WTC11 (cell line): ENCODE results near the gene EHD2. TPM values are rescaled to one million over a fixed set of nuclear protein-coding genes. Genes with fewer than 3 reads are reported as not detected.
A peak's percentile ranks its signal among the peaks of the same experiment; 100 is the strongest.

ENCODE experiments used
- ATF1 ChIP-seq: sonication (generic); formaldehyde crosslinking; IDR thresholded peaks from 2 replicates; pipeline ENCODE4 v1.8.1; 2023; ENCODE audit warnings: mild to moderate bottlenecking, moderate library complexity, missing genetic modification reagents
- ESRRA ChIP-seq: sonication (generic); formaldehyde crosslinking; IDR thresholded peaks from 2 replicates; pipeline ENCODE4 v1.8.1; 2022; ENCODE audit warnings: mild to moderate bottlenecking, missing genetic modification reagents, borderline replicate concordance
- ETV6 ChIP-seq: sonication (generic); formaldehyde crosslinking; IDR thresholded peaks from 2 replicates; pipeline ENCODE4 v1.8.1; 2022; ENCODE audit warnings: mild to moderate bottlenecking, missing genetic modification reagents
- HMGA2 ChIP-seq: fragments of 250-450 bp; sonication (Bioruptor Pico); IDR thresholded peaks from 2 replicates; pipeline ENCODE4 v1.4.0; 2021; ENCODE audit warnings: mild to moderate bottlenecking, moderate library complexity
- IRF2 ChIP-seq: sonication (generic); formaldehyde crosslinking; IDR thresholded peaks from 2 replicates; pipeline ENCODE4 v1.8.0; 2022; ENCODE audit warnings: low read depth, missing genetic modification reagents, borderline replicate concordance
- JUN ChIP-seq: sonication (generic); formaldehyde crosslinking; IDR thresholded peaks from 2 replicates; pipeline ENCODE4 v1.8.0; 2023; ENCODE audit warnings: mild to moderate bottlenecking, missing genetic modification reagents
- NFE2L1 ChIP-seq: sonication (generic); formaldehyde crosslinking; IDR thresholded peaks from 2 replicates; pipeline ENCODE4 v1.8.1; 2023; ENCODE audit warnings: missing genetic modification reagents
- OVOL2 ChIP-seq: fragments of 250-450 bp; sonication (Bioruptor Pico); IDR thresholded peaks from 2 replicates; pipeline ENCODE4 v1.9.0; 2021; ENCODE audit warnings: mild to moderate bottlenecking, borderline replicate concordance
- SP1 ChIP-seq: sonication (generic); formaldehyde crosslinking; conservative IDR thresholded peaks from 2 replicates; pipeline ENCODE4 v1.8.1; 2022; ENCODE audit warnings: missing genetic modification reagents
- TEAD1 ChIP-seq: sonication (generic); formaldehyde crosslinking; IDR thresholded peaks from 2 replicates; pipeline ENCODE4 v1.8.0; 2022; ENCODE audit warnings: mild to moderate bottlenecking, missing genetic modification reagents
- TEAD4 ChIP-seq: sonication (generic); formaldehyde crosslinking; IDR thresholded peaks from 2 replicates; pipeline ENCODE4 v1.8.0; 2022; ENCODE audit warnings: mild to moderate bottlenecking, missing genetic modification reagents
- ZNF138 ChIP-seq: sonication (generic); formaldehyde crosslinking; conservative IDR thresholded peaks from 2 replicates; pipeline ENCODE4 v1.8.1; 2022; ENCODE audit warnings: mild to moderate bottlenecking, moderate library complexity, missing genetic modification reagents
- ZNF263 ChIP-seq: sonication (generic); formaldehyde crosslinking; IDR thresholded peaks from 2 replicates; pipeline ENCODE4 v1.8.1; 2022; ENCODE audit warnings: low read depth, mild to moderate bottlenecking, moderate library complexity, missing genetic modification reagents
- ZNF317 ChIP-seq: sonication (generic); formaldehyde crosslinking; IDR thresholded peaks from 2 replicates; pipeline ENCODE4 v1.8.1; 2023; ENCODE audit warnings: low read depth, mild to moderate bottlenecking, moderate library complexity, missing genetic modification reagents, borderline replicate concordance
- ZNF423 ChIP-seq: fragments of 250-450 bp; sonication (Bioruptor Pico); IDR thresholded peaks from 2 replicates; pipeline ENCODE4 v2.1.2; 2022; ENCODE audit warnings: mild to moderate bottlenecking, moderate library complexity
- total RNA-seq: library from RNA; stranded (reverse); gene quantifications from 3 replicates; pipeline ENCODE4 v1.2.3, GENCODE V29; 2021
- TF ChIP-seq, protein P1 (sequence below): sonication (generic); formaldehyde crosslinking; IDR thresholded peaks from 2 replicates; pipeline ENCODE4 v1.8.0; 2023; ENCODE audit warnings: missing genetic modification reagents, mild to moderate bottlenecking, borderline replicate concordance
- TF ChIP-seq, protein P2 (sequence below): fragments of 200-600 bp; IDR thresholded peaks from 2 replicates; pipeline ENCODE4 v1.8.0; 2022; ENCODE audit warnings: antibody characterized with exemption
- TF ChIP-seq, protein P3 (sequence below): sonication (generic); formaldehyde crosslinking; IDR thresholded peaks from 2 replicates; pipeline ENCODE4 v1.8.1; 2022; ENCODE audit warnings: low read depth, missing genetic modification reagents, borderline replicate concordance
- TF ChIP-seq, protein P4 (sequence below): sonication (generic); formaldehyde crosslinking; IDR thresholded peaks from 2 replicates; pipeline ENCODE4 v1.8.0; 2022; ENCODE audit warnings: mild to moderate bottlenecking, missing genetic modification reagents
- TF ChIP-seq, protein P5 (sequence below): sonication (generic); formaldehyde crosslinking; IDR thresholded peaks from 2 replicates; pipeline ENCODE4 v1.8.1; 2023; ENCODE audit warnings: mild to moderate bottlenecking, missing genetic modification reagents, moderate library complexity
- TF ChIP-seq, protein P6 (sequence below): sonication (generic); formaldehyde crosslinking; IDR thresholded peaks from 2 replicates; pipeline ENCODE4 v1.8.1; 2022; ENCODE audit warnings: mild to moderate bottlenecking, missing genetic modification reagents, moderate library complexity, borderline replicate concordance
- TF ChIP-seq, protein P7 (sequence below): fragments of 250-450 bp; sonication (Bioruptor Pico); IDR thresholded peaks from 2 replicates; pipeline ENCODE4 v1.9.0; 2021; ENCODE audit warnings: mild to moderate bottlenecking
- TF ChIP-seq, protein P8 (sequence below): fragments of 250-450 bp; sonication (Bioruptor Pico); IDR thresholded peaks from 2 replicates; pipeline ENCODE4 v1.9.0; 2021; ENCODE audit warnings: moderate library complexity, mild to moderate bottlenecking, inconsistent platforms, borderline replicate concordance
- TF ChIP-seq, protein P9 (sequence below): fragments of 250-450 bp; sonication (Bioruptor Pico); IDR thresholded peaks from 2 replicates; pipeline ENCODE4 v1.8.0; 2021; ENCODE audit warnings: mild to moderate bottlenecking
- TF ChIP-seq, protein P10 (sequence below): sonication (generic); formaldehyde crosslinking; IDR thresholded peaks from 2 replicates; pipeline ENCODE4 v1.8.0; 2022; ENCODE audit warnings: mild to moderate bottlenecking, missing genetic modification reagents

Gene EHD2
- total RNA-seq, 1 experiment from 2014 or later = 11.8 TPM

DNA sequence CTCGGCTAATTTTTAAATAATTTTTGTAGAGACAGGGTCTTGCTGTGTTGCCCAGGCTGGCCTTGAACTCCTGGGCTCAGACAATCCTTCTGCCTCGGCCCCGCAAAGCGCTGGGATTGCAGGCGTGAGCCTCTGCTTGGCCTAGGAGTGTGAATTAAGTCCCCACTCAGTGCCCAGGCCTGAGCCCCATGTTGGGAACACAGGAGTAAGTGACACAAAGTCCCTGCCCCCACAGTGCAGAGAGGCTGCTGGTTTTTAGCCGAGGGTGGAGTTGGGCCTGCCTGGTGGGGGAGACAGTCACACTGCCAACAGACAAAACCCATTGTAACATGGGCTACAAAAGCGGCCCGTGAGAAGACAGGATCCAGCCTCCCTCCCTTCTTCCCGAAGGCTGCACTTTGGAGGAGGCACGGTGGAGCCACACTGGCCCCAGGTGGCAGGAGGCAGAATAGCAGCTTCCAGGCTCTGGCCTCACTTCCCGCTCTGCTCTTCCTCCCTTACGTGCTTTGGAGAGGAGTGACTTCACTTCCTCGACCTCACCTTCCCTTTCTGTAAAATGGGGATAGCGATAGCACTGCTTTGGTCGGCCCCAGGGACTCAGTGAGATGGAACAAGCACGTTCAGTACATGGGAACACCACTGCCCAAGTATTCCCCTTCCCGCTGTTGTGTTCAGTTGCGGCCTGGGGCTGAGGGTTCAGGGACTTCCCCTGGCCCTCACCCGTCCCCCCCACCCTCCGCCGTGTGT is 15.2 kb upstream of the EHD2 start (continued):
- TF ChIP-seq, protein P1, sequence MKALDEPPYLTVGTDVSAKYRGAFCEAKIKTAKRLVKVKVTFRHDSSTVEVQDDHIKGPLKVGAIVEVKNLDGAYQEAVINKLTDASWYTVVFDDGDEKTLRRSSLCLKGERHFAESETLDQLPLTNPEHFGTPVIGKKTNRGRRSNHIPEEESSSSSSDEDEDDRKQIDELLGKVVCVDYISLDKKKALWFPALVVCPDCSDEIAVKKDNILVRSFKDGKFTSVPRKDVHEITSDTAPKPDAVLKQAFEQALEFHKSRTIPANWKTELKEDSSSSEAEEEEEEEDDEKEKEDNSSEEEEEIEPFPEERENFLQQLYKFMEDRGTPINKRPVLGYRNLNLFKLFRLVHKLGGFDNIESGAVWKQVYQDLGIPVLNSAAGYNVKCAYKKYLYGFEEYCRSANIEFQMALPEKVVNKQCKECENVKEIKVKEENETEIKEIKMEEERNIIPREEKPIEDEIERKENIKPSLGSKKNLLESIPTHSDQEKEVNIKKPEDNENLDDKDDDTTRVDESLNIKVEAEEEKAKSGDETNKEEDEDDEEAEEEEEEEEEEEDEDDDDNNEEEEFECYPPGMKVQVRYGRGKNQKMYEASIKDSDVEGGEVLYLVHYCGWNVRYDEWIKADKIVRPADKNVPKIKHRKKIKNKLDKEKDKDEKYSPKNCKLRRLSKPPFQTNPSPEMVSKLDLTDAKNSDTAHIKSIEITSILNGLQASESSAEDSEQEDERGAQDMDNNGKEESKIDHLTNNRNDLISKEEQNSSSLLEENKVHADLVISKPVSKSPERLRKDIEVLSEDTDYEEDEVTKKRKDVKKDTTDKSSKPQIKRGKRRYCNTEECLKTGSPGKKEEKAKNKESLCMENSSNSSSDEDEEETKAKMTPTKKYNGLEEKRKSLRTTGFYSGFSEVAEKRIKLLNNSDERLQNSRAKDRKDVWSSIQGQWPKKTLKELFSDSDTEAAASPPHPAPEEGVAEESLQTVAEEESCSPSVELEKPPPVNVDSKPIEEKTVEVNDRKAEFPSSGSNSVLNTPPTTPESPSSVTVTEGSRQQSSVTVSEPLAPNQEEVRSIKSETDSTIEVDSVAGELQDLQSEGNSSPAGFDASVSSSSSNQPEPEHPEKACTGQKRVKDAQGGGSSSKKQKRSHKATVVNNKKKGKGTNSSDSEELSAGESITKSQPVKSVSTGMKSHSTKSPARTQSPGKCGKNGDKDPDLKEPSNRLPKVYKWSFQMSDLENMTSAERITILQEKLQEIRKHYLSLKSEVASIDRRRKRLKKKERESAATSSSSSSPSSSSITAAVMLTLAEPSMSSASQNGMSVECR (CRISPR knock-in tag) = no peak
- TF ChIP-seq ZNF317 (CRISPR knock-in tag) (no peak), JUN (CRISPR knock-in tag) (no peak), TEAD4 (no peak), OVOL2 (CRISPR knock-in tag) (no peak), ETV6 (CRISPR knock-in tag) (peak; percentile 76; the same call in 1 of the 2 replicates), ATF1 (CRISPR knock-in tag) (no peak), ZNF263 (CRISPR knock-in tag) (no peak), SP1 (CRISPR knock-in tag) (peak; percentile 65), ZNF138 (CRISPR knock-in tag) (no peak), IRF2 (CRISPR knock-in tag) (no peak), ESRRA (CRISPR knock-in tag) (no peak), ZNF423 (CRISPR knock-in tag) (no peak), TEAD1 (CRISPR knock-in tag) (peak; percentile 57; the same call in 1 of the 2 replicates), NFE2L1 (CRISPR knock-in tag) (no peak), HMGA2 (no peak)
- TF ChIP-seq, protein P2, sequence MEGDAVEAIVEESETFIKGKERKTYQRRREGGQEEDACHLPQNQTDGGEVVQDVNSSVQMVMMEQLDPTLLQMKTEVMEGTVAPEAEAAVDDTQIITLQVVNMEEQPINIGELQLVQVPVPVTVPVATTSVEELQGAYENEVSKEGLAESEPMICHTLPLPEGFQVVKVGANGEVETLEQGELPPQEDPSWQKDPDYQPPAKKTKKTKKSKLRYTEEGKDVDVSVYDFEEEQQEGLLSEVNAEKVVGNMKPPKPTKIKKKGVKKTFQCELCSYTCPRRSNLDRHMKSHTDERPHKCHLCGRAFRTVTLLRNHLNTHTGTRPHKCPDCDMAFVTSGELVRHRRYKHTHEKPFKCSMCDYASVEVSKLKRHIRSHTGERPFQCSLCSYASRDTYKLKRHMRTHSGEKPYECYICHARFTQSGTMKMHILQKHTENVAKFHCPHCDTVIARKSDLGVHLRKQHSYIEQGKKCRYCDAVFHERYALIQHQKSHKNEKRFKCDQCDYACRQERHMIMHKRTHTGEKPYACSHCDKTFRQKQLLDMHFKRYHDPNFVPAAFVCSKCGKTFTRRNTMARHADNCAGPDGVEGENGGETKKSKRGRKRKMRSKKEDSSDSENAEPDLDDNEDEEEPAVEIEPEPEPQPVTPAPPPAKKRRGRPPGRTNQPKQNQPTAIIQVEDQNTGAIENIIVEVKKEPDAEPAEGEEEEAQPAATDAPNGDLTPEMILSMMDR = peak; percentile 93
- TF ChIP-seq, protein P3, sequence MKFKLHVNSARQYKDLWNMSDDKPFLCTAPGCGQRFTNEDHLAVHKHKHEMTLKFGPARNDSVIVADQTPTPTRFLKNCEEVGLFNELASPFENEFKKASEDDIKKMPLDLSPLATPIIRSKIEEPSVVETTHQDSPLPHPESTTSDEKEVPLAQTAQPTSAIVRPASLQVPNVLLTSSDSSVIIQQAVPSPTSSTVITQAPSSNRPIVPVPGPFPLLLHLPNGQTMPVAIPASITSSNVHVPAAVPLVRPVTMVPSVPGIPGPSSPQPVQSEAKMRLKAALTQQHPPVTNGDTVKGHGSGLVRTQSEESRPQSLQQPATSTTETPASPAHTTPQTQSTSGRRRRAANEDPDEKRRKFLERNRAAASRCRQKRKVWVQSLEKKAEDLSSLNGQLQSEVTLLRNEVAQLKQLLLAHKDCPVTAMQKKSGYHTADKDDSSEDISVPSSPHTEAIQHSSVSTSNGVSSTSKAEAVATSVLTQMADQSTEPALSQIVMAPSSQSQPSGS (CRISPR knock-in tag) = no peak
- TF ChIP-seq, protein P4, sequence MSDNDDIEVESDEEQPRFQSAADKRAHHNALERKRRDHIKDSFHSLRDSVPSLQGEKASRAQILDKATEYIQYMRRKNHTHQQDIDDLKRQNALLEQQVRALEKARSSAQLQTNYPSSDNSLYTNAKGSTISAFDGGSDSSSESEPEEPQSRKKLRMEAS (CRISPR knock-in tag) = peak; percentile 63
- TF ChIP-seq, protein P5, sequence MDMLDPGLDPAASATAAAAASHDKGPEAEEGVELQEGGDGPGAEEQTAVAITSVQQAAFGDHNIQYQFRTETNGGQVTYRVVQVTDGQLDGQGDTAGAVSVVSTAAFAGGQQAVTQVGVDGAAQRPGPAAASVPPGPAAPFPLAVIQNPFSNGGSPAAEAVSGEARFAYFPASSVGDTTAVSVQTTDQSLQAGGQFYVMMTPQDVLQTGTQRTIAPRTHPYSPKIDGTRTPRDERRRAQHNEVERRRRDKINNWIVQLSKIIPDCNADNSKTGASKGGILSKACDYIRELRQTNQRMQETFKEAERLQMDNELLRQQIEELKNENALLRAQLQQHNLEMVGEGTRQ (CRISPR knock-in tag) = peak; percentile 48
- TF ChIP-seq, protein P6, sequence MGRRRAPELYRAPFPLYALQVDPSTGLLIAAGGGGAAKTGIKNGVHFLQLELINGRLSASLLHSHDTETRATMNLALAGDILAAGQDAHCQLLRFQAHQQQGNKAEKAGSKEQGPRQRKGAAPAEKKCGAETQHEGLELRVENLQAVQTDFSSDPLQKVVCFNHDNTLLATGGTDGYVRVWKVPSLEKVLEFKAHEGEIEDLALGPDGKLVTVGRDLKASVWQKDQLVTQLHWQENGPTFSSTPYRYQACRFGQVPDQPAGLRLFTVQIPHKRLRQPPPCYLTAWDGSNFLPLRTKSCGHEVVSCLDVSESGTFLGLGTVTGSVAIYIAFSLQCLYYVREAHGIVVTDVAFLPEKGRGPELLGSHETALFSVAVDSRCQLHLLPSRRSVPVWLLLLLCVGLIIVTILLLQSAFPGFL (CRISPR knock-in tag) = no peak
- TF ChIP-seq, protein P7, sequence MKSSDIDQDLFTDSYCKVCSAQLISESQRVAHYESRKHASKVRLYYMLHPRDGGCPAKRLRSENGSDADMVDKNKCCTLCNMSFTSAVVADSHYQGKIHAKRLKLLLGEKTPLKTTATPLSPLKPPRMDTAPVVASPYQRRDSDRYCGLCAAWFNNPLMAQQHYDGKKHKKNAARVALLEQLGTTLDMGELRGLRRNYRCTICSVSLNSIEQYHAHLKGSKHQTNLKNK (CRISPR knock-in tag) = no peak
- TF ChIP-seq, protein P8, sequence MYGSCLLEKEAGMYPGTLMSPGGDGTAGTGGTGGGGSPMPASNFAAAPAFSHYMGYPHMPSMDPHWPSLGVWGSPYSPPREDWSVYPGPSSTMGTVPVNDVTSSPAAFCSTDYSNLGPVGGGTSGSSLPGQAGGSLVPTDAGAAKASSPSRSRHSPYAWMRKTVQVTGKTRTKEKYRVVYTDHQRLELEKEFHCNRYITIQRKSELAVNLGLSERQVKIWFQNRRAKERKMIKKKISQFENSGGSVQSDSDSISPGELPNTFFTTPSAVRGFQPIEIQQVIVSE (CRISPR knock-in tag) = no peak
- TF ChIP-seq, protein P9, sequence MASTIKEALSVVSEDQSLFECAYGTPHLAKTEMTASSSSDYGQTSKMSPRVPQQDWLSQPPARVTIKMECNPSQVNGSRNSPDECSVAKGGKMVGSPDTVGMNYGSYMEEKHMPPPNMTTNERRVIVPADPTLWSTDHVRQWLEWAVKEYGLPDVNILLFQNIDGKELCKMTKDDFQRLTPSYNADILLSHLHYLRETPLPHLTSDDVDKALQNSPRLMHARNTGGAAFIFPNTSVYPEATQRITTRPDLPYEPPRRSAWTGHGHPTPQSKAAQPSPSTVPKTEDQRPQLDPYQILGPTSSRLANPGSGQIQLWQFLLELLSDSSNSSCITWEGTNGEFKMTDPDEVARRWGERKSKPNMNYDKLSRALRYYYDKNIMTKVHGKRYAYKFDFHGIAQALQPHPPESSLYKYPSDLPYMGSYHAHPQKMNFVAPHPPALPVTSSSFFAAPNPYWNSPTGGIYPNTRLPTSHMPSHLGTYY (CRISPR knock-in tag) = no peak
- TF ChIP-seq, protein P10, sequence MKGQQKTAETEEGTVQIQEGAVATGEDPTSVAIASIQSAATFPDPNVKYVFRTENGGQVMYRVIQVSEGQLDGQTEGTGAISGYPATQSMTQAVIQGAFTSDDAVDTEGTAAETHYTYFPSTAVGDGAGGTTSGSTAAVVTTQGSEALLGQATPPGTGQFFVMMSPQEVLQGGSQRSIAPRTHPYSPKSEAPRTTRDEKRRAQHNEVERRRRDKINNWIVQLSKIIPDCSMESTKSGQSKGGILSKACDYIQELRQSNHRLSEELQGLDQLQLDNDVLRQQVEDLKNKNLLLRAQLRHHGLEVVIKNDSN (CRISPR knock-in tag) = no peak
